PC-3 (cell line): ENCODE measurements around the gene PCGF5.

Source experiments
- CTCF ChIP-seq: fragments of 300-600 bp; sonication (generic); conservative IDR thresholded peaks from 2 replicates; pipeline ENCODE4 v1.5.1; 2017; ENCODE audit warnings: antibody characterized with exemption, low read depth, mild to moderate bottlenecking, low read length
- EZH2phosphoT487 ChIP-seq: fragments of 300-600 bp; sonication (generic); IDR thresholded peaks from 2 replicates; pipeline ENCODE4 v1.6.1; 2018; ENCODE audit warnings: mild to moderate bottlenecking, antibody characterized with exemption, low read length, borderline replicate concordance

DNA sequence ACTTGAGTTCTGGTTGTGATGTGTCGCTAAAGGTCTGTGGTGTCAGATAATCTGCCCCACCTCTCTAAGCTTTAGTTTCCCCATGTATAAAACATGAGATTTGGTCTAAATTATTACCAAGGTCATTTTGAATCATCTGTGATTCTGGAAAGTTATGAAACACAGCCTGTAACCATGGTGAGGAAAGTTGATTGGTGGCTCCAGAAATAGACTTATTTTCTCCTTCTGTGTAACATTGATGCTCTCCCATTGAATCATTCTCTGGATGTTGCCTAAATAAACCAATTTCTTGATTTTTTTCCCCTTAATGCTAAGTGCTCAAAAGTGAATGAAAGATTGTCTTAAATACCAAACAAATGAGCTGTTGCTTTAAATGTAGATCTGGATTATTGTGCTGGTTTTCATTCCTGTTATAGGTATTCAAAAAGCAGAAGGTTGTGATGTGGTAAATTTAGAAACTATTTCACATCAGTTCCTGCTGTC lies 30.0 kb upstream of the PCGF5 start:
- no peak for TF ChIP-seq CTCF
- no peak for TF ChIP-seq EZH2phosphoT487
